ENCODE results near the gene ALKBH4.
A peak's percentile ranks its signal among the peaks of the same experiment; 100 is the strongest.

ALKBH4 gene

DNA sequence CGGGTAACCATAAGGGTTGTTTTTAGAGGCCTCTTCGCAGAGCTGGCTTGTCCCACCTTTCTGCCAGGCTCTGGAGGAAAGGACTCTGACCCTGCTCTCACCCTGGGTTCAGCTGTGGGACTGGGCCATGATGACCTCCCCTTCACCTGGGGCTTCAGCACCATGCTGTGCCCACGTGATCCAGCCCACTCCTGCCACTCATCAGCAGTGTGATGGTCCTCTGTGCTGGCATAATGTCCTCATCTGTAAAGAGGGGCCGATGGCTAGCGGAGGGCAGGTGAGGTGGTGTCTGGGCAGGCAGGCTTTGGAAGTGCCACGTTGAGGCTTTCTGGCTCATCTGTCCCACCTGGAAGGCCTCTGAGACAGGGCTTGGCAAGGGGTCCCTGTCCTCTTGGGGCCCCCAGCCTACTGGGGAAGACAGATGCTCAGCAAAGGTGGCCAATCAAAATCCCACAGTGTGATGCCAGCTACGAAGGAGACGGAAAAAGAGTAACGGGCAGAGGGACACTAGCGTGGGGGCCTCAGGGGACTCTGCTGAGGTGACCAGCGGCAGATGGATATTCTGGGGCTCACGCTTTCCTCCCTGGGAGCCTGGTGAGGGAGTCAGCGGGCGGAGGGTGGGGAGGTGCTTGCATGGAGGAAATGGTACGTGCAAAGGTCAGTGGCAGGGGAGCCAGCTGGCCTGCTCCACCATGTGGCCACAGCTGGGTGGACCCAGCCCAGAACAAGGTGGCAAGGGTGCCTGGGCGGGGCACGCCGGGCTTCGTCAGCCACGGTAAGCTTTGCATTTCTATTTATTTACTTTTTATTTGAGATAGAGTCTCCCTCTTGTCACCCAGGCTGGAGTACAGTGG lies 5.5 kb upstream of the ALKBH4 start:
- TF ChIP-seq ZFX (IDR thresholded peaks at IDR 0.05) = no peak
- TF ChIP-seq, protein P1, sequence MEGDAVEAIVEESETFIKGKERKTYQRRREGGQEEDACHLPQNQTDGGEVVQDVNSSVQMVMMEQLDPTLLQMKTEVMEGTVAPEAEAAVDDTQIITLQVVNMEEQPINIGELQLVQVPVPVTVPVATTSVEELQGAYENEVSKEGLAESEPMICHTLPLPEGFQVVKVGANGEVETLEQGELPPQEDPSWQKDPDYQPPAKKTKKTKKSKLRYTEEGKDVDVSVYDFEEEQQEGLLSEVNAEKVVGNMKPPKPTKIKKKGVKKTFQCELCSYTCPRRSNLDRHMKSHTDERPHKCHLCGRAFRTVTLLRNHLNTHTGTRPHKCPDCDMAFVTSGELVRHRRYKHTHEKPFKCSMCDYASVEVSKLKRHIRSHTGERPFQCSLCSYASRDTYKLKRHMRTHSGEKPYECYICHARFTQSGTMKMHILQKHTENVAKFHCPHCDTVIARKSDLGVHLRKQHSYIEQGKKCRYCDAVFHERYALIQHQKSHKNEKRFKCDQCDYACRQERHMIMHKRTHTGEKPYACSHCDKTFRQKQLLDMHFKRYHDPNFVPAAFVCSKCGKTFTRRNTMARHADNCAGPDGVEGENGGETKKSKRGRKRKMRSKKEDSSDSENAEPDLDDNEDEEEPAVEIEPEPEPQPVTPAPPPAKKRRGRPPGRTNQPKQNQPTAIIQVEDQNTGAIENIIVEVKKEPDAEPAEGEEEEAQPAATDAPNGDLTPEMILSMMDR (conservative IDR thresholded peaks at IDR 0.05) = no peak
- no peak overlapping the region for H3K27ac ChIP-seq

DNA sequence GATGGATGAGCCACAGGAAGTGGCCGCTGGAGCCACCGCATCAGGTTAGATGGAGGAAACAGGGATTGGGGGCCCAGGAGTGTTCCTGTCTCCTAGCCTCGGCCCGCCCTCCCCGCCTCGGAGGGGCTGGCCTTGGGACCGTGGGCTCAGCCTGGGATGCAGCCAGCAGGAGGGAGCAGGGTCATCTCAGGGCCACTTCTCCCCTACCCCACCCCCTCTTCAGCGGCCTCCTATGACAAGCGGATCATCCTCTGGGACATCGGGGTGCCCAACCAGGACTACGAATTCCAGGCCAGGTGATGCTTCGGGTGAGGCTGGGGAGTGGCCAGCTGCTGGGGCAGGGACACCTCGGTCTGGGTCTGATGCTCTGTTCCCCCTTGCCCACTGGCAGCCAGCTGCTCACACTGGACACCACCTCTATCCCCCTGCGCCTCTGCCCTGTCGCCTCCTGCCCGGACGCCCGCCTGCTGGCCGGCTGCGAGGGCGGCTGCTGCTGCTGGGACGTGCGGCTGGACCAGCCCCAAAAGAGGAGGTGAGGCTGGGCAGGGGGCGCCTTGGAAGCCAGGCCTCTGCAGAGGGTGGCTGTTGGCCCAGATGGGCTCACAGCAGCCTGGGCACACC lies 4.8 kb upstream of the ALKBH4 start:
- H3K27ac ChIP-seq = no peak overlapping the region
- TF ChIP-seq, protein P1 (conservative IDR thresholded peaks at IDR 0.05) = no peak
- no peak for TF ChIP-seq ZFX (IDR thresholded peaks at IDR 0.05)

DNA sequence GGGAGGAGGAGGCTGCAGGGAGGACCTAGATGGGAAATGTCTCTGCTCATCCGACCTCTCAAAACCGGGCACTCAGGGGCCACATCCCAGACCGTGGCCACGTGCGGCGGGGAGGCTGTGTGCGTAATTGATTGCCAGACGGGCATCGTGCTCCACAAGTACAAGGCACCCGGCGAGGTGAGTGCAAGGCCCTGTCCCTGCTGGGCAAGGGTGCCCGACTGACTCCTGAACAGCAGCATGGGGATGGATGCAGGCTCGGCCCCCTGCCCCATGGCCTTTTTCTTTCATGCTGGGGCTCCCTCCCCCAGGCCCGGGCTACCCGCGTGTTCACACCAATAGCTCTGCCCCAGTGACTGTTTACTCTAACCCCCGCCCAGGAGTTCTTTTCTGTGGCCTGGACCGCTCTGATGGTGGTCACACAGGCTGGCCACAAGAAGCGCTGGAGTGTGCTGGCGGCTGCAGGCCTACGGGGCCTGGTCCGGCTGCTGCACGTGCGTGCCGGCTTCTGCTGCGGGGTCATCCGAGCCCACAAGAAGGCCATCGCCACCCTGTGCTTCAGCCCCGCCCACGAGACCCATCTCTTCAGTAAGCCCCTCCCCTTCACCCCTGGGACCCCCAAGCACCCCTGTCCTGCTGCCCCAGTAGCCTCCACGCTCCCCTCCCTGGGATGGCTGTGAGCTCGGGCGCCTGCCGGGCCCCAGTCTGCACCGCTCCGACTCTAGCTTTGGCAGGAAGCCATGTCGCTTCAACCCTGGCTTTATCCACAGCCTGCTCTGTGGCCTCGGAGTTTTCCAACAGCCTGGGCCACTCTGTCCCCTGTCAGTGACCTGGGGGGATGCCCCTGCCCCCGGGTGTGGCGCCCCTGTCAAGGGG lies 4.1 kb upstream of the ALKBH4 start:
- TF ChIP-seq, protein P1 (conservative IDR thresholded peaks at IDR 0.05) = no peak
- no peak for TF ChIP-seq ZFX (IDR thresholded peaks at IDR 0.05)
- H3K27ac ChIP-seq = no peak overlapping the region

DNA sequence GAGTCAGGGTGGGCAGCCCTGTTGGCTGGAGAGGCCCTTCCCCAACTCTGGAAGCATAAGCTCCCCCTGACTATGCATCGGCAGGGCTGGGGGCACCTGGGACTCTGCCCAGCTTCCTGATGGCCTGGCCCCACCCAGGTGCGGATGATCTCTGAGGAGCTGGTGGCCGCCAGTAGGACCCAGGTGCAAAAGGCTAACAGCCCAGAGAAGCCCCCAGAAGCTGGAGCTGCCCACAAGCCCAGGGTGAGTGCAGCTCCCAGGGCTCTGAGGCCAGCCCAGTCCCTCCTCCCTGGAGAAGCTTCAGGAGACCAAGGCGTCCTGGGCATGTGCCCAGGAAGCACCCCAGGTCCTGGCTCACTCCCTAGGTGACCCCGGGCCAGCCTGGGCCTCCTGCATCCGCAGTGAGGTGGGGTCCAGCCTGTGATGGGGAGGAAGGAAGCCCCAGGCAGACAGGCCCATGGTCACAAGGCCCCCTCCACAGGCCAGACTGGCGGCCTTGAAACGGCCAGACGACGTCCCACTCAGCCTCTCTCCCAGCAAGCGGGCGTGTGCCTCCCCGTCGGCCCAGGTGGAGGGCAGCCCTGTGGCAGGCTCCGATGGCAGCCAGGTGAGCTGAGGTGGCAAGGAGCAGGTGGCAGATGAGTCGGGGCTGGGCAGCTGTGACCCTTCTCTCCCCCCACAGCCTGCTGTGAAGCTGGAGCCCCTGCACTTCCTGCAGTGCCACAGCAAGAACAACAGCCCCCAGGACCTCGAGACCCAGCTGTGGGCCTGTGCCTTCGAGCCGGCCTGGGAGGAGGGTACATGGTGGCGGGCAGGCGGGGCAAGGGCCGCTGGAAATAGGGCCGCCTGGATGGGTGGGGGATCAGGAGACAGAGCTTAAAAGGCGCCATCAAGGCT lies 3.2 kb upstream of the ALKBH4 start:
- no peak for TF ChIP-seq ZFX (IDR thresholded peaks at IDR 0.05)
- TF ChIP-seq, protein P1 (conservative IDR thresholded peaks at IDR 0.05) = no peak
- H3K27ac ChIP-seq = no peak overlapping the region

DNA sequence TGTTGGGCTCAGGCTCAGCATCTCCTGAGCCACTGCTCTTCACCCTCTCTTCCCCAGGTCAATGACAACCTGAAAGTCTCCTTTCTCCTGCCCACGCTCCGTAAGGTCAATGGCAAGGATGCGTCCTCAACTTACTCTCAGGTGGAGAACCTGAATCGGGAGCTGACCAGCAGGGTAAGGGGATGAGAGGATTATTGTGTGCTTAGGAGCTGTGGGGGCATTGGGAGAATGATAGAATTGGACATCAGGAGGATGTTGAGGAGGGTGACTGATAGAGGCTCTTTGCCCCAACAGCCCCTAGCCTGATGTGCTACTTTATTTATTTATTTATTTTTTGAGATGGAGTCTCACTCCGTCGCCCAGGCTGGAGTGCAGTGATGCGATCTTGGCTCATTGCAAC lies 1.4 kb upstream of the ALKBH4 start:
- no peak overlapping the region; the same call in 1 of the 2 replicates for H3K27ac ChIP-seq
- no peak for TF ChIP-seq ZFX (IDR thresholded peaks at IDR 0.05)
- TF ChIP-seq, protein P1 (conservative IDR thresholded peaks at IDR 0.05) = no peak

DNA sequence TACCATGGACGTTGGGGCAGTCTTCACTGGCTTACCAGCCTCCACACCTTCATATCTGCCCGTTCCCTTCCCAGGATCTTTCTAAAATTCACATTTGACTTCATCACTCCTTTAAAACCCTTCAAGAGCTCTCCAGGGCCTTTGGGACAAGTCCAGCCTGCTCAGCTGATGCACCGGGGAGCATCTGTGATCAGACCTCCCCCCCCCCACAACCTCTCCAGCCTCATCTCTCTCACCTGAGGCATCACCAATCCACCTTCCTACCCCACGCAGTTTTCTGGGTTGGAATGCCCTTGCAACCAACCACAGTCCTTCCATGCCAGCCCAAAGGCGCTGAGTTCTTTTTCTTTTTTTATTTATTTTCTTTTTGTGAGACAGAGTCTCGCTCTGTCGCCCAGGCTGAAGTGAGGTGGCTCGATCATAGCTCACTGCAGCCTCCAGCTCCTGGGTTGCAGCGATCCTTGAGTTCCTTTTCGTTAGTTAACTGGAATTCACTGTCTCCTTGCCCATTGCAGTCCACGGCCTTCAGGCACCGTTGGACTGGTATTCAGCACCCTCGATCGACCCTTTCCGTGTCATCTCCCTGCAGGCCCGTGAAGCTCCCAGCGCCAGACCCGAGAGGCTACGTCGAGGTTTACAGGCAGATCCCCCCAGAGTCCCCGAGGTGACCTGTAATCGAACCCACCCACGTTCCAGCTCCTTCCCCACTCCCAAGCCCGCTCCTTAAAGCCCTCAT lies 654 bp downstream of the ALKBH4 start:
- H3K27ac ChIP-seq = peak overlapping the region; percentile 86

More for the DNA sequence above, 654 bp downstream of the ALKBH4 start:
- TF ChIP-seq, protein P1 (conservative IDR thresholded peaks at IDR 0.05) = no peak
- TF ChIP-seq ZFX (IDR thresholded peaks at IDR 0.05) = no peak
